ENCODE results near the gene ECHS1.
A peak's percentile ranks its signal among the peaks of the same experiment; 100 is the strongest.

The ECHS1 gene

DNA sequence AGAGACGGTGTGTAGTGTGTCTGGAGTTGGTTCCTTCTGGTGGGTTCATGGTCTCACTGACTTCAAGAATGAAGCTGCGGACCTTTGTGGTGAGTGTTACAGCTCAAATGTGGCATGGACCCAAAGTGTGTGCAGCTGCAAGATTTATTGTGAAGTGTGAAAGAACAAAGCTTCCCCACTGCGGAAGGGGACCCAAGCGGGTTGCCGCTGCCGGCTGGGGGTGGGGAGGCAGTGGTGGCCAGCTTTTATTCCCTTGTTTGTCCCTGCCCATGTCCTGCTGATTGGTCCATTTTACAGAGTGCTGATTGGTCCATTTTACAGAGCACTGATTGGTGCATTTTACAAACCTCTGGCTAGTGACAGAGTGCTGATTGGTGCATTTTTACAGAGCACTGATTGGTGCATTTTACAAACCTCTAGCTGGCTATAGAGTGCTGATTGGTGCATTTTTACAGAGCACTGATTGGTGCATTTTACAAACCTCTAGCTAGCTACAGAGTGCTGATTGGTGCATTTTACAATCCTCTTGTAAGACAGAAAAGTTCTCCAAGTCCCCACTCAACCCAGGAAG lies 52.2 kb downstream of the ECHS1 start:
- peak; percentile 3 for DNase-seq

DNA sequence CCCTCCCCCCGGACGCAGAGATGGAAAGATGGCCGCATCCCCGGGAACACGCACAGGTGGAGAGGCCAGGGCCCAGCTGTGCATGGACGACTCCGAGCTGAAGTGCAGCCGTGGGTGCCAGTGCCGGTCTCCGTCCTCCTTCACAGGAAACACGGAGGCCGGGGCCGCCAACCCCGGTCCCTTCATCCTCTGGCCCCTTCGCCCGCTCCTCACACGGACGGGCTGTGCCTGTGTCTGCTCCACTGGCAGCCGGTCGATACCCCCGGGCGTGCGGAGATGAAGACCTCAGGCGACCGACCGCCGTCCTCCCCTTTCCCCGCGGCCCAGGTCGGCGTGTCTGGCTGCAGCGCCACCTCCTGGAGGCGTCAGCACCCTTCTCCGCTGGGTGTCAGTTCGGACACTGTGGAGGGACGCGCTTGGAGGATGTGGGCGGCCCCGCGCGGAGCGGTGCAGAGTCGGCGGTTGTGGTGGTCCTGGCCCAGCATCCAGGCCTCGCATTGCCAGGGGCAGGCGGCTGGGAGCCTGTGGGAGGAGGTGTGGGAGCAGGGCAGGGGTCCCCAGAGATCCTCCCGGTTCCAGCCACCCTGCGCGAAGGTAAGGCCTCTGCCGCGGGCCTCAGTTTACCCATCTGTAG lies 54.5 kb downstream of the ECHS1 start:
- peak; percentile 44 for DNase-seq

DNA sequence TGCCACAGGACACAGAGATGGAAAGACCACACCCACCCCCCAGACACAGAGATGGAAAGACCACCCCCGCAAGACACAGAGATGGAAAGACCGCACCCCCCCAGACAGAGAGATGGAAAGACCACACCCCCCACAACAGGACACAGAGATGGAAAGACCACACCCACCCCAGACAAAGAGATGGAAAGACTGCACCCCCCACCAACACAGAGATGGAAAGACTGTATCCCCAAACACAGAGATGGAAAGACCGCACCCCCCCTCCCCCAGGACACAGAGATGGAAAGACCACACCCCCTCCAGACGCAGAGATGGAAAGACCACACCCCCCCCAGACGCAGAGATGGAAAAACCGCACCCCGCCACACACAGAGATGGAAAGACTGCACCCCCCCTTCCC lies 56.4 kb downstream of the ECHS1 start:
- no peak for DNase-seq

DNA sequence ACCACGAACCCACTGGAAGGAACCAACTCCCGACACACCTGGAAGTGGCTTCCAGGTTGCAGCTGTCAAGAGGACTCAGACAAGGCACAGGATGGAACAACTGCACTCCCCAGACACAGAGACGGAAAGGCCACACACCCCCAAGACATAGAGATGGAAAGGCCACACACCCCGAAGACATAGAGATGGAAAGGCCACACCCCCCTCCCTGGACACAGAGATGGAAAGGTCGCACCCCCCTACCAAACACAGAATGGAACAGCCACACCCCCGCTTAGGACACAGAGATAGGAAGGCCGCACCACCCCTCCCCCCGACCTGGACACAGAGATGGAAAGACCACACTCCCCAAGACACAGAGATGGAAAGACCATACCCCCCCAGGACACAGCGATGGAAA lies 56.9 kb downstream of the ECHS1 start:
- no peak for DNase-seq

DNA sequence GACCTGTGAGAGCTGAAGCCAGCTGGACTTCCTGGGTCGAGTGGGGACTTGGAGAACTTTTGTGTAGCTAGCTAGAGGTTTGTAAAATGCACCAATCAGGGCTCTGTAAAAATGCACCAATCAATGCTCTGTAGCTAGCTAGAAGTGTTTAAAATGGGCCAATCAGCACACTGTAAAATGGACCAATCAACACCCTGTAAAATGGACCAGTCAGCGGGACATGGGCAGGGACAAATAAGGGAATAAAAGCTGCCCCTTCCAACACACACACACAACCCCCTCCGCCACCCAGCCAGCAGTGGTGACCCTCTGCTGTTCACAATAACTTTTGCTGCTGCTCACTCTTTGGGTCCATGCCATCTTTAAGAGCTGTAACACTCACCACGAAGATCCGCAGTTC lies 57.3 kb downstream of the ECHS1 start:
- DNase-seq: no peak

DNA sequence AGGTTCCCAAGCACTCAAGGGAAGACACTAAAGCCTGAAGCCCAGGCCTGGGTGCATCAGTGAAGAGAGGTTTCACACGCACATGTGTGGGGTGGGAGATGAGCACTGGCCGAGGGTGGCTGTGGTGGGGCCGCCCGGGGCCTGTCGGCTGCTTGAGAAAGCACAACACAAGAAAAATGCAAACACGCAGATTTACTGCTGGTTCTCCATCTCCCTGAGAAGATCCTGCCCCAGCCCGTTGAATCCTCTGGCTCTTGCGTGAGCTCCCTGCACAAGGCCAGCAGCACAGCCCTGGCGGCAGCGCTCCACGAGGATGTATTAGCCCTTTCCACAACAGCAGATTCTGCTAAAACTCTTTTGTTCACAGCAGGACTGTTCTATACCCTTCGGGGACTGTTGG lies 58.2 kb downstream of the ECHS1 start:
- no peak for DNase-seq

DNA sequence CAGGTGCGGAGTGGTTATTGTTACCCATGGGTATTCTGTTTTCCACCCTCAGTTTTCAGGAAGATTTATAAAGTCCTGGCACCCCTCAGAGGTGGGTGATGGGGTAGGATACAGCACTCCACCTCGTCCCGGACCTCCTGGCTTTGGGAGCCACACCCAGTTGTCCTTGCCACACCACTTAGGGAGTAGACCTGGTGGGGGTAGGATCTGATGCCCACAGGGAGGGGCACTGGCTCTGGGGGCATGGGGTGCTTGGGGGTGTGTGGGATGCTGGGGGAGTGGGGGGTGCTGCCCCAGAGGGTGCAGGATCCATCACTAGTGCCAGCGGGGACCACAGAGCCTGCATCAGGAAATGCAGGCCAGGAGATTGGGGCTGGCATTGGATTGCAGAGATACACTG lies 60.0 kb downstream of the ECHS1 start:
- no peak for DNase-seq

DNA sequence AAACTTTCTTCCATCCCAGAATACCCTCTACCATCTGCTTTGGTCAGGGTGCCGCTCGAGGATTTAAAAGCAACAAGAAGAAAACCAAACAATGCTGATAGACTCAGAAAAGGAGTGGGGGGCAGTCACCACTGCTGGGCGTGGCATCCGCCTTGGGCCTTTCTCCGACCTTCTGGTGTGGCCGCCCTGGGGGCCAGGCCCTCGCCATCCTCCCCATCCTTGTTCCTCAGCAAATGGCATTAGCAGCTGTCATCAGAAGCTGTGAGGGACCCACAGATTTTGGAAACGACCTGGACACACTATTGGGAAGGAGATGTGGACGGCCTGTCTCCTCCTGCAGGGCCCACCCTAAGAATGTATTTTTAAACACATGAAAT lies 60.4 kb downstream of the ECHS1 start:
- DNase-seq: no peak
